Stomach (tissue), 9 donors: Measurements from ENCODE around the gene PTPRK. TPM values are rescaled to one million over a fixed set of nuclear protein-coding genes. Genes with fewer than 3 reads are reported as not detected.
A peak's percentile ranks its signal among the peaks of the same experiment; 100 is the strongest.

ENCODE experiments used
- DNase-seq, 2 donors: peaks; one replicate each; pipeline versions ENCODE4 v3.0.0 to v3.0.0-alpha.2; 2013 to 2019
- H3K27ac ChIP-seq, 5 donors: fragments of 200-600 bp in 4 of 5; sonication (generic) in 4 of 5; one replicate each; pipeline ENCODE4 v1.5.1; 2013 to 2019; ENCODE audit warnings: mild to moderate bottlenecking in 1 of 5, moderate library complexity in 1 of 5
- H3K27me3 ChIP-seq, 3 donors: fragments of 200-600 bp; sonication (generic); one replicate each; pipeline ENCODE4 v1.5.1; 2017 to 2019; ENCODE audit warnings: mixed run types in 1 of 3
- H3K36me3 ChIP-seq, 4 donors: fragments of 200-600 bp; sonication (generic); 1 replicate in 3 of 4; 2 replicates in 1 of 4; pipeline ENCODE4 v1.5.1; 2016 to 2019
- H3K4me1 ChIP-seq, 4 donors: fragments of 200-600 bp; sonication (generic); one replicate each; pipeline ENCODE4 v1.5.1; 2016 to 2019
- H3K4me3 ChIP-seq, 4 donors: fragments of 200-600 bp; sonication (generic) in 3 of 4; one replicate each; pipeline ENCODE4 v1.5.1; 2016 to 2019; ENCODE audit warnings: mild to moderate bottlenecking in 1 of 4
- H3K9me3 ChIP-seq, 4 donors: fragments of 200-600 bp; sonication (generic); one replicate each; pipeline ENCODE4 v1.5.1; 2016 to 2019
- EP300 ChIP-seq: sonication (generic); formaldehyde crosslinking; IDR thresholded peaks from one replicate; pipeline ENCODE4 v1.6.1; 2017; ENCODE audit warnings: antibody characterized with exemption
- POLR2A ChIP-seq, 4 donors: fragments of 450-650 bp; IDR thresholded peaks; one replicate each; pipeline ENCODE4 v1.6.1; 2016; ENCODE audit warnings: antibody characterized with exemption in 4 of 4, control low read depth in 2 of 4, mild to moderate bottlenecking in 1 of 4, moderate library complexity in 1 of 4
- POLR2AphosphoS5 ChIP-seq, 3 donors: sonication (generic); formaldehyde crosslinking; IDR thresholded peaks; one replicate each; pipeline ENCODE4 v1.6.1; 2016; ENCODE audit warnings: antibody characterized with exemption in 3 of 3
- WGBS, 5 donors: extraction: QIAGEN DNeasy Blood & Tissue Kit in 3 of 5; methylation state at CpG; one replicate each; pipeline versions ENCODE4 v1.1.5 to v1.1.7; 2013 to 2018; 5-methylcytosine and 5-hydroxymethylcytosine counted together
- intact Hi-C: fragments of 100-400 bp; cut with DNase I; formaldehyde crosslinking; loops from one replicate; pipeline ENCODE4 v1.15.1; 2023; ENCODE audit warnings: low total_unique reads
- polyA plus RNA-seq, 3 donors: library from polyadenylated mRNA; stranded (reverse); fragments of 200-250 nt; gene quantifications; one replicate each; pipeline ENCODE4 v1.2.3, GENCODE V29; 2013
- total RNA-seq, 5 donors: library from RNA; depleted of rRNA; stranded (reverse); fragments of >200 nt; gene quantifications; one replicate each; pipeline versions ENCODE4 v1.1.0 to v1.2.3, GENCODE V29; 2014 to 2016
- TF ChIP-seq, protein P1 (sequence below), 7 experiments: fragments of 450-650 bp in 4 of 7; fragments of 200-600 bp in 3 of 7; sonication (generic) in 3 of 7; IDR thresholded peaks; one replicate each; pipeline ENCODE4 v1.5.1; 2016 to 2019; ENCODE audit warnings: antibody characterized with exemption in 7 of 7, control low read depth in 2 of 7, mild to moderate bottlenecking in 1 of 7
- donor health status: healthy with polysubstance abuse.
- donor health status: Bipolar disorder and iron deficiency.
- donor health status: healthy.

PTPRK gene
- total and polyA plus RNA-seq, 8 donors = 7.0 to 644 (median 114) TPM

DNA sequence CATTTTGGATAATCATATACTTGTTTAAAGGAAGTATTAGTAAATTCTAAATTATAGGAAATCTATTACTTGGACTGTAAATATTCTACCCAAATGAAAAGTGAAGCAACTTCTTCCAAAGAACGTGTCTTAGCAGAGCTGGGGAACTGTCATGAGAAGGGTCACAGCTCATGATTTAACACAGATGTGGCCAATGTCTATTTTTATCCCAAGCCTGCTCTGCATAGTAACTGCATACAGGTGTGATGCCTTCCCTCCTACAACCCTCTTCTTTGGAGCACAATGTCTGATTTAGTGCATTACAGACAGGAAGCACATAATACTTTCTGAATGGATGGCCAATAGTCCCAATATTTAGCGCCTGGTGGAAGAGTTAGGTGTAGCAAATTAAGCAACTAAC is 480.9 kb downstream of the PTPRK start:
- peaks cover 0 to 5% (median 0%) of the 10 kb centered on the region in 4 donors for H3K4me1 ChIP-seq
- H3K4me3 ChIP-seq = no peak overlapping the region
- no peak overlapping the region for H3K27ac ChIP-seq
- DNase-seq = no peak
- TF ChIP-seq POLR2A (IDR thresholded peaks at IDR 0.05) (no peak), EP300 (no peak), POLR2AphosphoS5 (IDR thresholded peaks at IDR 0.05) (no peak)
- TF ChIP-seq, protein P1, sequence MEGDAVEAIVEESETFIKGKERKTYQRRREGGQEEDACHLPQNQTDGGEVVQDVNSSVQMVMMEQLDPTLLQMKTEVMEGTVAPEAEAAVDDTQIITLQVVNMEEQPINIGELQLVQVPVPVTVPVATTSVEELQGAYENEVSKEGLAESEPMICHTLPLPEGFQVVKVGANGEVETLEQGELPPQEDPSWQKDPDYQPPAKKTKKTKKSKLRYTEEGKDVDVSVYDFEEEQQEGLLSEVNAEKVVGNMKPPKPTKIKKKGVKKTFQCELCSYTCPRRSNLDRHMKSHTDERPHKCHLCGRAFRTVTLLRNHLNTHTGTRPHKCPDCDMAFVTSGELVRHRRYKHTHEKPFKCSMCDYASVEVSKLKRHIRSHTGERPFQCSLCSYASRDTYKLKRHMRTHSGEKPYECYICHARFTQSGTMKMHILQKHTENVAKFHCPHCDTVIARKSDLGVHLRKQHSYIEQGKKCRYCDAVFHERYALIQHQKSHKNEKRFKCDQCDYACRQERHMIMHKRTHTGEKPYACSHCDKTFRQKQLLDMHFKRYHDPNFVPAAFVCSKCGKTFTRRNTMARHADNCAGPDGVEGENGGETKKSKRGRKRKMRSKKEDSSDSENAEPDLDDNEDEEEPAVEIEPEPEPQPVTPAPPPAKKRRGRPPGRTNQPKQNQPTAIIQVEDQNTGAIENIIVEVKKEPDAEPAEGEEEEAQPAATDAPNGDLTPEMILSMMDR (IDR thresholded peaks at IDR 0.05) = no peak
- H3K9me3 ChIP-seq = no peaks in the 10 kb centered on the region
- H3K27me3 ChIP-seq = no peaks in the 10 kb centered on the region
- no peaks in the 10 kb centered on the region for H3K36me3 ChIP-seq
- intact Hi-C loops = no loop called here
- WGBS, 5 donors = 73 to 92% (median 88%) methylated on average over 2 of the region's 2 CpGs

DNA sequence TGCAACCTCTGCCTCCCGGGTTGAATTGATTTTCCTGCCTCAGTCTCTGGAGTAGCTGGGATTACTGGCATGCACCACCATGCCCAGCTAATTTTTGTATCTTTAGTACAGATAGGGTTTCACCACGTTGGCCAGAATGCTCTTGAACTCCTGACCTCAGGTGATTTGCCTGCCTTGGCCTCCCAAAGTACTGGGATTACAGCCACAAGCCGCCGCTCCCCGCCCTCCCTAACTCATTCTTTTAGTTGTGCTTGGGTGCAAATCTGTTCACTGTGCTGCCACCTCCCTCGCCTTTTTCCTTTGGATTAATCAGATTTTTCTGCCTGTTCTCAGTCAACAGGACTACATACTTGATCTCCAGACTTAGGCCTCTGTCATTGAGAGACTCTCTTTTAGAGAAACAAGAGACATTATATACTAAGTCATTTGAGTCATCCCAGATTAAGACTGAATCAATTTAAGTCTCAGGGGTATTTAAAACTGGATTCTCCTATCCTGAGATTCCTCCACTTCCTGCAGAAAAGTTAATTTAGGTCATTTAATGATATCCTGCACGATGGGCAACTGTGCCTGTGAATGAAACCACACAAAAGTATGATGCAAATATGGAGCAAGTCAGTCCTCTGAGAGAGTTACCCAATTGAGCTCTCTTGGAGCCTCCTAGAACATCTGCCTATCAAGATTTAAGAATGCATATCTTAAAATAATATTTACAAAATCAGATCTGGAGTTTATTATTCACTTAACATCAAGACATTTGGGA is 483.4 kb downstream of the PTPRK start:
- Histone ChIP-seq H3K27me3 (no peaks in the 10 kb centered on the region), H3K27ac (no peak overlapping the region), H3K9me3 (no peaks in the 10 kb centered on the region), H3K4me1 (peaks cover 0 to 5% (median 0%) of the 10 kb centered on the region in 4 donors), H3K36me3 (peaks cover 0 to 3% (median under 1%) of the 10 kb centered on the region in 4 donors), H3K4me3 (no peak overlapping the region)
- no peak for DNase-seq
- TF ChIP-seq POLR2A (IDR thresholded peaks at IDR 0.05) = no peak
- TF ChIP-seq, protein P1 (IDR thresholded peaks at IDR 0.05) = no peak
- no peak for TF ChIP-seq EP300
- TF ChIP-seq POLR2AphosphoS5 (IDR thresholded peaks at IDR 0.05) = no peak
- 86 to 89% (median 87%) methylated on average over 7 of the region's 7 CpGs for WGBS, 5 donors
- intact Hi-C loops = no loop called here

DNA sequence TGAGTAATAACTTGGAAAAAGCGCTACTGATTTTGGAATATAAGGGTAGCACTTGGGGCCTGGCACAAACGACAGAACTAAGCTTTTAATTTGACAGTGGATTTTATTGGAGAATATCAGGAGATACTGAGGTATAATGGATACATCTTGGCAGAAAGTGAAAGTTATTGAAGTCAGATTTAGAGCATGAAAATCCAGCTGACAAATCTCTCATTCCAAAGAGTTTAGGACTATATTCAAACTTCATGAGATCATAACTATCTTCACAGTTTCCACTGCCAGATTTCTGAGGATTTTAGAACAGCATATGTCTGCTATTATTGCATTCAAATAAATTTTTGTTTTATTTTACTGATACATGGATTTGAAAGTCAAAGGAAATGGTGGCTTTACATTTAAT is 487.2 kb downstream of the PTPRK start:
- TF ChIP-seq EP300 = no peak
- TF ChIP-seq, protein P1 (IDR thresholded peaks at IDR 0.05) = no peak
- TF ChIP-seq POLR2AphosphoS5 (IDR thresholded peaks at IDR 0.05) = no peak
- no peak for TF ChIP-seq POLR2A (IDR thresholded peaks at IDR 0.05)
- peak in 1 of 2 donors; percentile 21 for DNase-seq
- intact Hi-C loops = no loop called here
- H3K27me3 ChIP-seq = no peaks in the 10 kb centered on the region
- H3K9me3 ChIP-seq = no peaks in the 10 kb centered on the region
- peaks cover 0 to 6% (median 4%) of the 10 kb centered on the region in 4 donors for H3K36me3 ChIP-seq
- no peak overlapping the region for H3K4me3 ChIP-seq
- H3K27ac ChIP-seq = no peak overlapping the region
- 84 to 94% (median 91%) methylated on average over 2 of the region's 2 CpGs for WGBS, 5 donors
- no peaks in the 10 kb centered on the region for H3K4me1 ChIP-seq

DNA sequence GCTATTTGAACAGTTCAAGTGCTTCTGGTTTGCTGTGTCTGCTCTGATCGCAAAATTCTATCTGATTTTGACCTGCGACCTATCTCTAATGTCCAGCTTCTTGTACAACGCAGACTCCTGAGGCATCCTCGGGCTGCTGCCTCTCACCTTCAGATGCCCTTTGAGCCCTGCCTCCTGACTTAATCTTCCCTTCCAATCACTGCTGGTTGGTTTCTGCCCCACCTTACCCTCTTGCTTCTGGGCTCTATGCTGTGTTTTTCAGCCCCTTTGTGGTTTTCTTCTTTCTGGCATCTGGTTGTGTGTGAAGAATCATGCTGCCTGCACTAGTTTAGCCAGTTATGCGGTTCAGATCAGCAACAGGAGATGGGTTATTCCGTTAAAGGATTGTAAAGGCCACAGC is 488.4 kb downstream of the PTPRK start:
- WGBS, 5 donors = 79 to 84% (median 80%) methylated on average over 6 of the region's 6 CpGs
- Histone ChIP-seq H3K27me3 (no peaks in the 10 kb centered on the region), H3K4me3 (no peak overlapping the region), H3K36me3 (peaks cover 0 to 6% (median 4%) of the 10 kb centered on the region in 4 donors), H3K4me1 (peaks cover 0 to 6% (median 0%) of the 10 kb centered on the region in 4 donors), H3K27ac (no peak overlapping the region), H3K9me3 (no peaks in the 10 kb centered on the region)
- DNase-seq = peak in 1 of 2 donors; percentile 9
- TF ChIP-seq, protein P1 (IDR thresholded peaks at IDR 0.05) = no peak
- TF ChIP-seq POLR2AphosphoS5 (IDR thresholded peaks at IDR 0.05) = no peak
- TF ChIP-seq POLR2A (IDR thresholded peaks at IDR 0.05) = no peak
- no peak for TF ChIP-seq EP300
- intact Hi-C loops = no loop called here
